ENCODE measurements around the gene TSBP1. TPM values are rescaled to one million over a fixed set of nuclear protein-coding genes. Genes with fewer than 3 reads are reported as not detected.
"Not testable (repeated sequence)": the region's sequence is repeated elsewhere in the genome, so short reads cannot be mapped to it uniquely, and the experiment has no call there.

TSBP1 gene
- total RNA-seq, 1 donor from 2014 or later: not detected

DNA sequence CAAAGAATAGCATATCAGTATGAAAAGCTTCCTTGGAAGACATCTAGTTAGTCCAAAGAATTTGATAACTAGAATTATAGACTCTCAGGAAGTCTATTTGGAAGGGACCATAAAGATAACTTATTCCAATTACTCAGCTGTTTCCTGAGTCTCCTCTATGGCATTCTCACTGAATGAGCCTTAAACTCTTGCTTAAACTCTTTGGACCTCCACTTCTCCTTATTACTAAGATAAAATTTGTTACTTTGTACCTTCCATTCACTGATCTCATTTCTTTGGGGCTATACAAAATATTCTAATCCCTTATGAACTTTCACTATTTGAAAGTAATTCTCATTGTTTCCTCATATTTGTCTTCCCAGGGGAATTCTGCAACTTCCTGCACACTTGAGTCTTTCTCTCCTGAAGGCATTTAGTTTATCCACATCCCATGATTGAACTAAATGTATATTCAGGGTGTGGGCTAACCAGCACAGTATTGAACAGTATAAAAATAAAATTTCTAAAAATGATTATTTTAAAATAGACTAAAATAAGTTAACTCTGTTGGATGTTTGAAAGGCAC, 80.7 kb downstream of the TSBP1 start:
- DNase-seq (ENCODE audit: low spot score in 2 of 2): no peak
- FAIRE-seq: no peak

DNA sequence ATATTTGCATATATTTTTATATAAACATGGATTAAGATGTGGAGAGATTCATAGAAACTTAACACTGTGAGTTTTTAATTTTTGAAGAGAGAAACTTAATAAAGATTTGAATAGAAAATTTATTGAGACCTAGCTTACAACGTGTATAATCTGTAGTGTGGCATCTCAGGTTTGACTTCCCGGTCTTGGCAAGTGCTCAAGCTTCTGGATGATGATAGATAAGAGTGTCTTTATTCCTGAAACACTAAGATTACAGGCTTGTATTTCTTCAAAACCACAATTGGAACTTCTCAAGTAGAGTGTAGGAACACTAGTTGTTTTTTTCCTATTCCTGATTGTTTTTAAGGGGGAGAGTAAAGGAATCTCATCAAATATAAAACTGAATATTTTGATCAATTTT, 83.3 kb downstream of the TSBP1 start:
- FAIRE-seq (no peak), DNase-seq (ENCODE audit: low spot score in 2 of 2) (no peak)

DNA sequence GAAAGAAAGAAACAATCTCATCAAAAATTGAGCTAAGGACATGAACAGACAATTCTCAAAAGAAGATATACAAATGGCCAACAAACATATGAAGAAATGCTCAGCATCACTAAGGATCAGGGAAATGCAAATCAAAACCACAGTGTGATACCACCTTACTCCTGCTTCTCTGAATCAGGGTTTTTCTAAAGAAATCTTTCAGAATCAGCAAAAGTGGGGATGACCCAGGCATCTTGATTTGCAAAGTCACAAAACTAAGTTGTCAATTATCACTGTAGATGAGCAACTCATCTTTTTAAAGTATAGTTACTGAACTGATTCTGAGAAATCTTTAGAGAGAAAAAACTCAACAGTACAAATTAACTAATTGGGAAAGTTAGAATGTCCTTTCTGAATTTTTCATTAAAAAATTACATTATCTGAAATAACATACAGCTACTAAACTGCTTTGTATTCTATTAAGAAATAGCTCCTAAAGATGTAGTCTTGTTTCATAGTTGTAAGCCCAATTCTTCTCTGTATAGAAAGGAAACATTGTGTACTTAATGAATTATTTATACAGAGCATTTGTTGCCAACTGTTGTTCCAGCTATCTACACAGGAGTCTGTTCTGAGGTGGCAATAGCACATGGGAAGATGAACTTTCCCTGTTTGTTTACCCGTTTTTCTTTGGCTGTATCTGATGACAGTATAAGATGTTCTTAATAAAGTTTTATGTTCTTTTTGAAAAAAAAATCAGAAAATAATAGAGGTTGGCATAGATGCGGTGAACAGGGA, 97.7 kb downstream of the TSBP1 start:
- peak; percentile 54 for FAIRE-seq
- not testable (repeated sequence) for DNase-seq (ENCODE audit: low spot score in 2 of 2)

DNA sequence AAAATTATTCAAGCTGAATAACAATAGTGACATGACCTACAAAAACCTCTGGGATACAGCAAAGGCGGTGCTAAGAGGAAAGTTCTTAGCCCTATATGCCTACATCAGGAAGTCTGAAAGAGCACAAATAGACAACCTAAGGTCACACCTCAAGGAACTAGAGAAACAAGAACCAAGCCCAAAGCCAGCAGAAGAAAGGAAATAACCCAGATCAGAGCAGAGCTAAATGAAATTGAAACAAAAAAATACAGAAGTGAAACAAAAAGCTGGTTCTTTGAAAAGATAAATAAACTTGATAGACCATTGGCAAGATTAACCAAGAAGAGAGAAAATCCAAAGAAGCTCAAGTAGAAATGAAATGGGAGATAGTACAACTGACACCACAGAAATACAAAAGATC, 100.3 kb downstream of the TSBP1 start:
- DNase-seq (ENCODE audit: low spot score in 2 of 2) (no peak), FAIRE-seq (no peak)

DNA sequence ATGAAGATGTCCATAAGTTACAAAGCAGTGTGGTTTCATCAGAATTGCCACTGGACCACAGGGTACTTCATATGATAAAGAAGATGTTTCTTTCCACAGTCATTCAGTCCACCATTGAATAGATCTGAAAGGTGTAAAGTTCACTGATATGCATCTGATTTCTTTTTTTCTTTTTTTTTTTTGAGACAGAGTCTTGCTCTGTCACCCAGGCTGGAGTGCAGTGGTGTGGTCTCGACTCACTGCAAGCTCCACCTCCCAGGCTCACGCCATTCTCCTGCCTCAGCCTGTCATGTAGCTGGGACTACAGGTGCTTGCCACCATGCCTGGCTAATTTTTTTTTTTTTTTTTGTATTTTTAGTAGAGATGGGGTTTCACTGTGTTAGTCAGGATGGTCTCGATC, 103.2 kb downstream of the TSBP1 start:
- DNase-seq (ENCODE audit: low spot score in 2 of 2); FAIRE-seq: not testable (repeated sequence)

DNA sequence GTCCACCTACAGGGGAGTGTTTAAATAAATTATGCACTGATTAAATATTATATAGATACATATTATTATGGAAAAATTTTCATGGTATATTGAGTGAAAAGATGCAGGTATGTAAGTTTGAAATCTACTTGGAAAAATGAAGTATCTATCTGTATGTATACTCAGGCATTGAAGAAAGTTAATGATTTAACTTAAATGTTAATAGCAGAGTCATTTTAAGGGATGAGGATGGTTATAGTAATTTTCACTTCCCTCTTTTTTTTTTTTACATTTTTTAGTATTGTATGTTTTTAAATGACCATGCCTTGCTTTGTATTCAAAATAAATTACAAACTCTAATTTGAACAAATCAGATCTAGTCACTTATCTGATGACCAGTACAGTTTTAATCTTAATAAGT, 104.7 kb downstream of the TSBP1 start:
- DNase-seq (ENCODE audit: low spot score in 2 of 2): no peak
- FAIRE-seq: no peak

DNA sequence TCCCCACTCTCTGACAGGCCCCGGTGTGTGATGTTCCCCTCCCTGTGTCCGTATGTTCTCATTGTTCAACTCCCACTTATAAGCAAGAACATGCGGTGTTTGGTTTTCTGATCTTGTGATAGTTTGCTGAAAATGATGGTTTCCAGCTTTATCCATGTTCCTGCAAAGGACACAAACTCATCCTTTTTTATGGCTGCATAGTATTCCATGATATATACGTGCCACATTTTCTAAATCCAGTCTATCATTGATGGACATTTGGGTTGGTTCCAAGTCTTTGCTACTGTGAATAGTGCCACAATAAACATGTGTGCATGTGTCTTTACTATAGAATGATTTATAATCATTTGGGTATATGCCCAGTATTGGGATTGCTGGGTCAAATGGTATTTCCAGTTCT, 114.4 kb downstream of the TSBP1 start:
- FAIRE-seq; DNase-seq (ENCODE audit: low spot score in 2 of 2): not testable (repeated sequence)

DNA sequence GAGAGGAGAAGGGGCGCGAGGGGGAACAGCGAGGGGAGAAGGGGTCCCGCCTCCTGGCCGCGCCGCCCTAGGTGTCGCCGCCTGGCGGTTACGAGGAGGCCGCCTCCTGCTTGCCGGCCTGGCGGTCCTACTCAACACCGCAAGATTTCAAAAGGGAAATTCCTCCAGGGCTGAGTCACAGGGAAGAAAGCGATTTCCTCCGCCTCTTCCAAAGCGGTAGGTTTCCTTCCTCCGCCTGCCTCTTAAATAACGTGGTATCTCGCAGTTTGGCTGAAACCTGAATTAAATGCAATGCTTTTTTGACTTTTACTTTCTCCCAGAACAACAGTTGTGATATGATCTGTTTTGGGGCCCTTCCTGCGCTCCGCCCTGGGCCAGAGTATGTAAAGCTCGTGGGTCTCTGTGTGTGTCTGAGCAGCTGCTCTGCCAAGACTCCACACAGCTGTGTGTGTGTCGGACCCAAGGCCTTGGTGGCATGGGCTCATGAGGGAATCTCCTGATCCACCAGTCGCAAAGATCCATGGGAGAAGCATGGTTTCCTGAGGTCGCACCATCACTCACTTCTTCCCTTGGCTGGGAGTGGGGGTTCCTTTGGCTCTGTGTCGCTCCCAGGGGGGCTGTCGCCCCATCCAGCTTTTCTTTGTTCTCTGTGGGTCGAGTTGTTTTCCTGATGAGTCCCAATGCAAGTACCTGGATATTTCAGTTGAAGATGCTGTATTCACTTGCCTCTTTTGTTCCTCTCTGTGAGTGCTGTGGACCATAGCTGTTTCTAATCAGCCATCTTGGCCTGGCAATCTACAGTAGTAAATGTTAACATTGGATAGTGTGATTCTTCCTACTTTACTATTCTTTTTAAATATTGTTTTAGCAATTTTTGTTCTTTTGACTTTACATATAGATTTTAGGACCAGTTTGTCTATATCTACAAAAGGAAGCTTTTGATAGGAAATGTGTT, 116.2 kb downstream of the TSBP1 start:
- DNase-seq (ENCODE audit: low spot score in 2 of 2) (peak in 1 of 2 donors; percentile 72), FAIRE-seq (no peak)

DNA sequence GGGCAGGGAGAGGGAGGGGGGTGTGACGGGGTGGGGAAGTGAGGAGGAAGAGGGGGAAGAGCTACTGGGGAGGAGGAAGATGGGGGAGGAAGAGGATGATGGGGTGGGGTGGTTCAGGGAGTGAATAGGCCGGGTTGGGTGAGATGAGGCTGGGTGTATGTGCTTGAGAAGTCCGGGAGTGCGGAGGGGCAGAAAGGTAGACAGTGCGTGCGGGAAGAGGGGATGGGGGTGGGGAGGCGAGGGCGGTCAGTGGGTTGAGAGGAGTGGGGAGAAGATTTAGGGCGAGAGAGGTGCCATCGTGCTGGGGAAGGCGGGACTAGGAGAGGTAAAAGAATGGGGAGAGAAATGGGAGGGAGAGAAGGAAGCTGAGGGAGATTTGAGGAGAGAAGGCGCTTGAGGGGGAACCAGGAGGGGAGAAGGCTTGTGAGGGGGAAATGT, 116.9 kb downstream of the TSBP1 start:
- FAIRE-seq (no peak), DNase-seq (ENCODE audit: low spot score in 2 of 2) (no peak)

DNA sequence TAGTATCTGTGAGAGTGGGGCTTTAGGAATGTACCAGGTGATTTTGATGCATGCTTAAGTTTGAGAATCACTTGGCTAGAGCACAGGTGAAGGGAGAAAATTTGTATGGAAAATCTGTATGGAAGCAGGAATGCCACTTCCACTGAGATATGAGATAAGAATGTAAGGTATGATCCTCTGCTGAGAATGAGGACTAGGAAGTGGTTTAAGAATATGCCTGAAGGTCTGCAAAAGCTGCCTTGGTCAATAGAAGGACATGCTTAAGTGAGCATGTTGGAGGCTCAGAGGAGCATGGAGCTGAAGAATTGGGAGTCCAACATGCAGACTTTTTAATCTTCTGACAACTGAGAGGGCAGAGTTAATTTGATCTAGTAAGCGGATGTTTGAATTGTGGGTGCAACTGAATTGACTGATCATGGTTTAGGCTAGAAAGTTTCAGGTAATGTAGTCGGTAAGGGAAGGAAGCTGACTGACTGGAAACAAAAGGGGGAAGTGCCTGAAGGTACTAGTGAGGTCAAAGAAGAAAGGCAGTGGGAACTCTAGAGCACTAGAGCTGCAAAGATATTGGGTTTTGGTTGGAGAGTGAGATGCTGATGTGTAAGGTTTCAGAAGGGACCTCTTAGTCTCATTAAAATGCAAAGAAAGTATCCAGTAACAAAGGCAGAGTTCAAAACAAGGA, 119.2 kb downstream of the TSBP1 start:
- FAIRE-seq: no peak

DNA sequence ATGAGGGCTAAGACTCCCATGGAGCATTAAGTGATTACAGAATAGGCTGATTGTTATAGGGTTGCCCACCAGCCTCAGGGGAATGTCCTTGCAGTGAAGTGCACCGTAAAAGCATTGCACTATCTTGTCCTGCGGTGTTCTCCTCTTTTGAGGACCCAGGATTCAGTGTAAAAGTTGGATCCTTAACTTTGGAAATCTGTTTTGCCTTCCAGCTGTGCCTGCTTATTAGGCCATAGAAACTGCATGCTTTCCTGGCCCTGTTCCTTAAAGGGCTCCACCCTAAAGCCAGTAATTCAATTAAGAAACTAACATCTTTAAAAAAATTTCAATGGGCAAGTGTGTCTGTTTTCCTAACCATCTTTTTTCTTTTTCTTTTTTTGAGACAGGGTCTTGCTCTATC, 122.4 kb downstream of the TSBP1 start:
- DNase-seq (ENCODE audit: low spot score in 2 of 2) (no peak), FAIRE-seq (no peak)

More for the DNA sequence above, 119.2 kb downstream of the TSBP1 start:
- no peak for DNase-seq (ENCODE audit: low spot score in 2 of 2)

DNA sequence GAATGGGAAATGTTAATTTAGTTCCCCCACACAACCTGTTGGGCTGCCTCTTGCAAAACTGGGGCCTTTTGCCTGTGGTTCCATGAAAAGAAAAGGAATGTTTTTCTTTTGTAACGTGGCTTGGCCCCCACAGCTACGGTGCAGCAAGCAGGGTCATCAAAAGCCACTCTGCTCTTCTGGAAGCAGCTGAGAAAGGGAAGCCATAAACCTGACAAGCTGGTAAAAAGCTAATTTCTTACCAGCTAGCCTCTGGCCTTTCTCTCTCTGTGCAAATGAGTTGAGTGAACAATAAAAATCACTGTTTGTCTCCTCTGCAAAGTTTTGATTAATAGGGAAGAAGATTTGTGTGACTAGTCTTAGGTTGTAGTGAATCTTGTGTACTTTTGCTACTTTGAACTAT, 124.3 kb downstream of the TSBP1 start:
- FAIRE-seq (no peak), DNase-seq (ENCODE audit: low spot score in 2 of 2) (no peak)

DNA sequence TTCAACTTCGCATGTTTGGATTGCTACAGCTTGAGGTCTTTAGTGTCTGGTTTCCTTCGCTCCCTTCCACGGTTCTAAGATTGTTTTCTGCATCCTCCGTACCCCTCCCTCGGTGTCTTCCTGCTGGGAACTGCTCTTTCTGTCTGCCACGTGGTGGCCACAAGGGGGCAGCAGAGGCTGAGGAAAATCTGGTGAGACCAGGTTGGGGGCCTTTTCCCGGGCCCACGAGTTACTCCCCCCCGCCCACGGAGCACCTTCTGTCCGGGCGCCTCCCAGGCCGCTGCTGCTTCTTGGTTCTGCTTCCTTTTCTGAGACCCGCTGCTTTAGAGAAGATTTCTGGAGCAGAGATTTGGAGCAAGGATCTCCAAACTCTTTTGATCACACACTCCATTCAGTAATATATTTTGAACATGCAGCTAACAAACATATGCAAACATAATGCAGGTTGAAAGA, 126.7 kb downstream of the TSBP1 start:
- FAIRE-seq: no peak
- peak; percentile 62 to 87 for DNase-seq (ENCODE audit: low spot score in 2 of 2)

DNA sequence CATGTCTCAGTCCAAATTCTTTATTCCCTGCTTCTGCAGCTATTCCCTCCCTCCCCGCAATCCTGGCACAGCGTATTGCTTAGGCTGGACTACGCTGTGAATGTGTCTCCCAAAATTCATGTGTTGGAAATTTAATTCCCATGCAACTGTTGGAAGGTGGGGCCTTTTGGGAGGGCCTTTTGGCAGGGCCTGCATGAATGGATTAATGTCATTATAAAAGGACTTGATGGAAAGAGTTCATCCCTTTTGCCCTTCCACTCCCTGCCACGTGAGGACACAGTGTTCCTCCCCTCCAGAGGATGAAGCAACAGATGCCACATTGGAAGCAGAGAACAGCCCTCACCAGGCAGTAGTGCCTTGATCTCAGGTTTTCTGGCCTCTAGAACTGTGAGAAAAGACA, 127.4 kb downstream of the TSBP1 start:
- FAIRE-seq: no peak

More for the DNA sequence above, 127.4 kb downstream of the TSBP1 start:
- no peak for DNase-seq (ENCODE audit: low spot score in 2 of 2)

Small RNA genes lying within 50 kb of the gene (small RNA-seq; reads per million reads assigned to genes)
- not detected for gene RNU6-603P

Other genes with a start within 250 kb of the TSBP1 start
- gene ATF6B, start 243.7 kb downstream of the TSBP1 start, total RNA-seq: 13.0 TPM
- 4.5 TPM for gene FKBPL, start 241.6 kb downstream of the TSBP1 start, total RNA-seq
- 0.41 TPM for gene PRRT1, start 220.0 kb downstream of the TSBP1 start, total RNA-seq
- 9.8 TPM for gene PPT2, start 217.8 kb downstream of the TSBP1 start, total RNA-seq
- gene EGFL8, start 207.3 kb downstream of the TSBP1 start, total RNA-seq: 5.7 TPM
- gene AGPAT1, start 195.8 kb downstream of the TSBP1 start, total RNA-seq: 14.3 TPM
- gene RNF5, start 193.5 kb downstream of the TSBP1 start, total RNA-seq: 104 TPM
- gene AGER, start 187.7 kb downstream of the TSBP1 start, total RNA-seq: 0.82 TPM
- gene PBX2, start 181.7 kb downstream of the TSBP1 start, total RNA-seq: 11.8 TPM
- 0.41 TPM for gene GPSM3, start 179.3 kb downstream of the TSBP1 start, total RNA-seq
- gene NOTCH4, start 147.8 kb downstream of the TSBP1 start, total RNA-seq: 5.3 TPM
- gene BTNL2, start 35.3 kb upstream of the TSBP1 start, total RNA-seq: not detected
- 2.0 TPM for gene HLA-DRA, start 68.0 kb upstream of the TSBP1 start, total RNA-seq
- gene HLA-DRB5, start 158.4 kb upstream of the TSBP1 start, total RNA-seq: 1.6 TPM
- gene HLA-DRB1, start 217.9 kb upstream of the TSBP1 start, total RNA-seq: 3.7 TPM